ENCODE measurements around the gene ST8SIA1.
"Not testable (repeated sequence)": the region's sequence is repeated elsewhere in the genome, so short reads cannot be mapped to it uniquely, and the experiment has no call there.

Gene ST8SIA1, protein sequence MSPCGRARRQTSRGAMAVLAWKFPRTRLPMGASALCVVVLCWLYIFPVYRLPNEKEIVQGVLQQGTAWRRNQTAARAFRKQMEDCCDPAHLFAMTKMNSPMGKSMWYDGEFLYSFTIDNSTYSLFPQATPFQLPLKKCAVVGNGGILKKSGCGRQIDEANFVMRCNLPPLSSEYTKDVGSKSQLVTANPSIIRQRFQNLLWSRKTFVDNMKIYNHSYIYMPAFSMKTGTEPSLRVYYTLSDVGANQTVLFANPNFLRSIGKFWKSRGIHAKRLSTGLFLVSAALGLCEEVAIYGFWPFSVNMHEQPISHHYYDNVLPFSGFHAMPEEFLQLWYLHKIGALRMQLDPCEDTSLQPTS

DNA sequence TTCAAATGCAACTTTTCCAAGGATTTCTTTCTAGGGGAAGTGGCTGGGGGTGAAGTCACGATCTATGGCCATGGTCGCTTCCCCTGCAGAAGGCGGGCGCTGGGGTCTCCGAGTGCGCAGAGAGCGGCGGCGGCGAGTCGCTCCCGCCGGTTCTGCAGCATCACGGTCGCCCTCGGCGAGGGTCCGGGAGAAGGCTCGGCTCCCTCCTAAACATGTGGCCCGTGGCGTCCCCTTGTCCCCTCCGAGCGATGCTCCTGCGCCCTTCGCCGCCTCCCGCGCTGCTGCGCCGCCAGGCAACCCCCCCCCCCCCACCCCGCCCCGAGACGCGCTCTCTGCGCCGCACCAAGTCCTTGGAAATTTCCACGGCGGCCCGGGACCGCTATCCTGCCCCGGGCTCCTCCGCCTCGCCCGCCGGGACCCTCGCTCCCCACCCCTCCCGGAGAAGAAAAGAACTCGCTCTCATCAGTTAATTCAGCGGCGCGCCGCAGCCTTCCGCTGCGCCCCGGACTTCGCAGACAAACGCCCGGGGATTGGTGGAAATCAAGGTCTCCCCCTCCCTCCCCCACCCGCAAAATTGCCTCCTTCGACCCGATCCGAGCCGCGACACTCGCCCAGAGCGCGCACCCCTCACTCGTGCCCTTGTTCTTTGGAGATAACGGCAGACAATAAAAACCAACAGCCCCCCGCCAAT is at the start of gene ST8SIA1:
ST8SIA1 (minus strand) TSS at position 298 of the 691 bp plus-strand sequence. CDS start 475 bp downstream, outside the sequence.
- no peaks in the 10 kb centered on the region for H3K36me3 Mint-ChIP-seq (ENCODE audit: low read depth)
- peak within 1 kb of the TSS; percentile 84 for H3K4me3 Mint-ChIP-seq
- peak within 1 kb of the TSS; percentile 20 for H3K27ac Mint-ChIP-seq
- peaks cover 39% of the 10 kb centered on the region for H3K27me3 Mint-ChIP-seq
- no peaks in the 10 kb centered on the region for H3K9me3 Mint-ChIP-seq
- ATAC-seq: no peak
- peak; percentile 41 for DNase-seq
- H3K4me1 Mint-ChIP-seq: peaks cover 23% of the 10 kb centered on the region

DNA sequence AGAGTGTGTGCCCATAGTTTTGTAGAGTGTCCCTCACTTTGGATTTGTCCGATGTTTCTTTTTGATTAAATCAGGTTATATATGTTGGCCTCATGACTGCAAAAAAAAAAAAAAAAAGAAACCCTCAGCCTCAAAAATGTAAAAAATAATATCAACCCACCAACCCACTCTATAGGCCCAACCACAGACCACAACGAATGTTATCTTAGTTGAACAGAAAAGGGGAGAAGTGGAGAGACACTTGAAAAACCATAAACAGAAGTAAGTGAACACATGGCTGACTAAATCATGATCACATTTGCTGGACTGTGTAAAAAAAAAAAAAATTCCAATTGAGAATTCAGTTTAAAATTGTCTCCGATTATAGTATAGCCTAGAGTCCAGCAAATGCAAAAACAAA is 45.5 kb upstream of the ST8SIA1 start:
- H3K4me3 Mint-ChIP-seq: no peak overlapping the region
- peaks cover 2% of the 10 kb centered on the region for H3K4me1 Mint-ChIP-seq
- ATAC-seq: no peak
- no peak overlapping the region for H3K27ac Mint-ChIP-seq
- peaks cover 6% of the 10 kb centered on the region for H3K9me3 Mint-ChIP-seq
- no peak for DNase-seq
- peaks cover 5% of the 10 kb centered on the region for H3K27me3 Mint-ChIP-seq
- peaks cover 2% of the 10 kb centered on the region for H3K36me3 Mint-ChIP-seq (ENCODE audit: low read depth)

DNA sequence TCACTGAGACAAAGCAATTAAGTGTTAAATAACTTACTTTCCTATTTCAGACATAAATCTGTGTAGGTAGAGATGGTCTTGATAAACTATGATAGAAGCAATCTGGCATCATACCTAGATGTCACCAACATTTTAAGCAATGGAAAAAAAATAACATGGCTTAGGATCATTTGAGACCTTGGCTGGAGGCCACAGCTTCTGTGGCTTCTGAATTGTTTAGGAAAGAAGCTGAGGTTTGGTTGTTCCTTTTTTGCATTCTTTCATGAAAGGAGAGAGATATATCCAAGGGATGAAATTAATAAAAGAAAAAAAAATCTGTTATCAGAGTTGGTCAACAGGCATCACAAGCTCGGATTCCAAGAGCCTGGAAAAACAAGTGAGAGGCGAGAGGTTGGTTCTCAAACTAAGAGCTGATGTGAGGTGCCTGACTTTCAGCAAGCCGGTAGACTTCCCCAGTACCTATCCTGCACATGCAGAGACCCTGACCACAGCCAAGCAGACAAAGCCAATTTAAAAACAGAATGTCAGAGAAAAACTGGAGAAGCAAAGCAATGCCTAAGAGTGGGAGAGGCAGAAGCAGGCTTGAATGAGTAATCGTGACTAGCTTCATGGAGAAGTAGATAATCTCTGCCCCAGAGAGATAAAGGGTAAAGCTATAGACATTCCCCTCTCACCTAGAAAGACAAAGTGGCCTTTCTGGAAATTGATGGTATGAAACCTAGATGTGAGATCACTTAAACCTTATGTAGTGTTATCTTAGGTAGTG is 43.4 kb upstream of the ST8SIA1 start:
- Mint-ChIP-seq H3K27ac (no peak overlapping the region), H3K4me3 (no peak overlapping the region), H3K9me3 (peaks cover 6% of the 10 kb centered on the region), H3K36me3 (ENCODE audit: low read depth) (peaks cover 2% of the 10 kb centered on the region), H3K4me1 (peaks cover 5% of the 10 kb centered on the region), H3K27me3 (no peaks in the 10 kb centered on the region)
- ATAC-seq: no peak
- no peak for DNase-seq

DNA sequence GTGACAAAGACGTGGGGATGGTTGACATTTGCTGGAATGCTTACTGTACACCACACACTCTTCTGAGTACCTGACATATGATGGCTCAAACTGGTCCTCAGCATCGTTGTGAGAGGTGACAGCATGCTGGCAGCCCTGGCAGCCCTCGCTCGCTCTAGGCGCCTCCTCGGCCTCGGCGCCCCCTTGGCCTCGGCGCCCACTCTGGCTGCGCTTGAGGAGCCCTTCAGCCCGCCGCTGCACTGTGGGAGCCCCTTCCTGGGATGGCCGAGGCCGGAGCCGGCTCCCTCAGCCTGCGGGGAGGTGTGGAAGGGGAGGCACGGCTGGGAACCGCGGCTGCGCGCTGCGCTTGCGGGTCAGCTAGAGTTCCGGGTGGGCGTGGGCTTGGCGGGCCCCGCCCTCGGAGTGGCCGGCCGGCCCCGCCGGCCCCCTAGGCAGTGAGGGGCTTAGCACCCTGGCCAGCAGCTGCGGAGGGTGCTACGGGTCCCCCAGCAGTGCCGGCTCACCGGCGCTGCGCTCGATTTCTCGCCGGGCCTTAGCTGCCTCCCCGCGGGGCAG is 42.2 kb upstream of the ST8SIA1 start:
- H3K4me3 Mint-ChIP-seq; H3K36me3 Mint-ChIP-seq (ENCODE audit: low read depth); H3K4me1 Mint-ChIP-seq; H3K27ac Mint-ChIP-seq; DNase-seq; H3K27me3 Mint-ChIP-seq; ATAC-seq; H3K9me3 Mint-ChIP-seq: not testable (repeated sequence)

DNA sequence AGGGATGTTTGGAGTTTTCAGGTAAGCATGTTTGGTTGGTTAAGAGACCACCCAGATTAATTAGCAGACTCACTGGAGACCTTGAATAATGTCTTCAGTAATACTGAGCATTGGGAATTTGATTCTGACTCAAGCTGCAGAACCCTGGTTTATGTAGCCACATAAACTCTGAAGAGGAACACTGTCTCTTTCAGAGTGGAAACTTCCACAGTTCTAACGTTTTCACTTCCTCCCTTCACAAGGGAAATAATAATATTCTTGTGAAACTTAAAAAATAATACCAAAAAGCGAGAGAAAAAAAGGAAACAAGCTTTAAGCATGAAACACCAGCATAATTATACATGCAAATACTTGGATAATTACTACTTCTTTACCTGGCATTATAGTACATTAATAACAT is 40.0 kb upstream of the ST8SIA1 start:
- DNase-seq (no peak), ATAC-seq (no peak)
- Mint-ChIP-seq H3K27me3 (no peaks in the 10 kb centered on the region), H3K27ac (no peak overlapping the region), H3K4me1 (peaks cover 4% of the 10 kb centered on the region), H3K36me3 (ENCODE audit: low read depth) (no peaks in the 10 kb centered on the region), H3K4me3 (no peak overlapping the region), H3K9me3 (no peaks in the 10 kb centered on the region)

DNA sequence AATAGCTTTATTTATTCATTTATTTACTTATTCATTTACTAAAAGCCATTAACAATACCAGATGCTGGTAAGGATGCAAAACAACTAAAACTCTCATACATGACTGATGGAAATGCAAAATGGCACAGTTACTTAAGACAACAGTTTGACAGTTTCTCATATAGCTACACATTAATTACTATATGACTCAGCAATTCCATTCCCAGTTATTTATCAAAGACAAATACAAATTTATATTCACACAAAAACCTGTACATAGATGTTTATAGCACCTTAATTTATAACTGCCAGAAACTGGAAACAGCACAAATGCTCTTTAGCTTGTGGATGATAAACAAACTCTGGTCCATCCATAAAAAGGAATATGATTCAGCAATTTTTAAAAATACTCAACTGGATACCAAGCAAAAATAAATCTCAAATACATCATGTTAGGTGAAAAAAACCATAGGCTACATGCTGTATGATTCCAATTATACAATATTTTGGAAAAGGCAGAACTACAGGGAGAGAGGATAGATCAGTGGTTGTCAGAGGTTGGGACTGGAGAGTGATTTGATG is 37.9 kb upstream of the ST8SIA1 start:
- DNase-seq (no peak), ATAC-seq (no peak)
- Mint-ChIP-seq H3K9me3 (no peaks in the 10 kb centered on the region), H3K4me3 (no peak overlapping the region), H3K27me3 (no peaks in the 10 kb centered on the region), H3K27ac (no peak overlapping the region), H3K36me3 (ENCODE audit: low read depth) (no peaks in the 10 kb centered on the region), H3K4me1 (peaks cover 4% of the 10 kb centered on the region)

DNA sequence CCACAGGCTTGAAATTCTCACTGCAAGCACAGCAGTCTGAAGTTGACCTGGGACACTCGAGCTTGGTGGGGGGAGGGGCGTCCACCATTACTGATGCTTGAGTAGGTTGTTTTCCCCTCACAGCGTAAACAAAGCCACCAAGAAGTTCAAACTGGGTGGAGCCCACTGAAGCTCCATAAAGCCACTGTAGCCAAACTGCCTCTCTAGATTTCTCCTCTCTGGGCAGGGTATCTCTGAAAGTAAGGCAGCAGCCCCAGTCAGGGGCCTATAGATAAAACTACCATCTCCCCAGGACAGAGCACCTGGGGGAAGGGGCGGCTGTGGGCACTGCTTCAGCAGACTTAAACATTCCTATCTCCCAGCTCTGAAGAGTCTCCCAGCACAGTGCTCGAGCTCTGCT is 31.7 kb upstream of the ST8SIA1 start:
- no peaks in the 10 kb centered on the region for H3K27me3 Mint-ChIP-seq
- H3K4me3 Mint-ChIP-seq: no peak overlapping the region
- DNase-seq (no peak), ATAC-seq (no peak)
- H3K36me3 Mint-ChIP-seq (ENCODE audit: low read depth): no peaks in the 10 kb centered on the region
- no peaks in the 10 kb centered on the region for H3K9me3 Mint-ChIP-seq
- H3K4me1 Mint-ChIP-seq: no peaks in the 10 kb centered on the region
- no peak overlapping the region for H3K27ac Mint-ChIP-seq

DNA sequence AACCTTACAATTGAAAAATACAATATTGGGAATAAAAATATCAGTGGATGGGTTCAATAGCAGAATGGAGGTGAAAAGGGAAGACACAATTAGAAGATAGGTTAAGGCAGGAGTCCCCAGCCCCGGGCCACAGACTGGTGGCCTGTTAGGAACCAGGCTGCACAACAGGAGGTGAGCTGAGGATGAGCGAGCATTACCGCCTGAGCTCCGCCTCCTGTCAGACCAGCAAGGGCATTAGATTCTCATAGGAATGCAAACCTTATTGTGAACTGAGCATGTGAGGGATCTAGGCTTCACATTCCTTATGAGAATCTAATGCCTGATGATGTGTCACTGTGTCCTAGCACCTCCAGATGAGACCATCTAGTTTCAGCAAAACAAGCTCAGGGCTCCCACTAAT is 27.3 kb upstream of the ST8SIA1 start:
- H3K9me3 Mint-ChIP-seq: no peaks in the 10 kb centered on the region
- H3K4me3 Mint-ChIP-seq: no peak overlapping the region
- no peak for ATAC-seq
- no peak for DNase-seq
- H3K36me3 Mint-ChIP-seq (ENCODE audit: low read depth): no peaks in the 10 kb centered on the region
- no peak overlapping the region for H3K27ac Mint-ChIP-seq
- H3K4me1 Mint-ChIP-seq: no peaks in the 10 kb centered on the region
- peaks cover 3% of the 10 kb centered on the region for H3K27me3 Mint-ChIP-seq

DNA sequence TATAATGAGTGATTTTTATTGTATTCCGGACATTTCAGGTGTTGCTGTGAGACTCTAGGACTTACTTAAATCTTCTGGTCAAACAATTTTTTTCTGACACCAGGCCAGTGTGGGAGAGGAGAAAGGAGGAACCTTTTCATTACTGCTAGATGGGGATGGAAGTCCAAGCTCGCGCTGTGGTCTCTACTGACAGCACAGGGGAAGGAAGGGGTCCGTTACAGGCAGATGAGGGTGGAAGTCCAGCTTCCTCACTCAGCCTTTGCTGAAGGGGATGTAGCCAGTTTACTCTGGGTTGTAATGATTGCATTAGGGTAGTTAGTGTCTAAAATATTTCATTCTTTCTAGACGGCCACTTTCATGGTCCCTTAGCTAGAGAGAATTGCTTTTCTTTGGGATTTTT is 26.3 kb upstream of the ST8SIA1 start:
- H3K36me3 Mint-ChIP-seq (ENCODE audit: low read depth): no peaks in the 10 kb centered on the region
- H3K4me3 Mint-ChIP-seq: no peak overlapping the region
- H3K4me1 Mint-ChIP-seq: no peaks in the 10 kb centered on the region
- DNase-seq: no peak
- no peak for ATAC-seq
- H3K9me3 Mint-ChIP-seq: no peaks in the 10 kb centered on the region
- H3K27ac Mint-ChIP-seq: no peak overlapping the region
- H3K27me3 Mint-ChIP-seq: peaks cover 3% of the 10 kb centered on the region

DNA sequence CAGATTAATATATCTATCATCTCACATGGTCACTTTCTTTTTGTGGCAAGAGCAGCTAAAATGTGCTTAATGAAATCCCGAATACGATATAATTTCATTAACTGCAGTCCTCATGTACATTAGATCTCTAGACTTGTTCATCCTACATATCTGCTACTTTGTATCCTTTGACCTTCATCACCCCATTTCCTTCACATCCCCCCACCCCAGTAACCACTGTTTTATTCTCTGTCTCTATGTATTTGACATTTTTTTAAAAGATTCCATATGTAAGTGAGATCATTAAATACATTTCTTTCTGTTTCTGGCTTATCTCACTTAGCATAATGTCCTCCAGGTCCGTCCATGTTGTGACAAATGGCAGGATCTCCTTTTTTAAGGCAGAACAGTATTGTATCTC is 23.0 kb upstream of the ST8SIA1 start:
- H3K4me3 Mint-ChIP-seq: no peak overlapping the region
- no peak for DNase-seq
- no peak for ATAC-seq
- peaks cover 3% of the 10 kb centered on the region for H3K27me3 Mint-ChIP-seq
- no peaks in the 10 kb centered on the region for H3K4me1 Mint-ChIP-seq
- no peaks in the 10 kb centered on the region for H3K36me3 Mint-ChIP-seq (ENCODE audit: low read depth)
- no peaks in the 10 kb centered on the region for H3K9me3 Mint-ChIP-seq
- H3K27ac Mint-ChIP-seq: no peak overlapping the region

DNA sequence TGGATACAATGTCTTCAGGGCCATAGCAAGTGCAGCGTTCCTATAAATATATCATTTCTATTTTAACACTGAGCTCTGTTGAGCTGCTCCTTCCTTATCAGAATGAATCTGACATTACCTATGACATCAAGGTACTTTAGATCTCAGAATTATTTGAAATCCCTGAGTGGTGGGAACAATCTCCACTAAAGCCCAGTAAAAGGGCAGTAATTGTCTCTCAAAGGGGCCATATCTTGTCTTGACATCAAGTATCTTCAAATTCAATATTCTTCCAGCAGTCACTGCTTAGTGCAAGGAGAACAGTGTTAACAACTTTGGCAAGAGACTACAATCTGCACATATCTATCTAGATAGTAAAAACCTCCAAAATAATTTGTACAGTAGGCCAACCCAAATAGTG is 21.7 kb upstream of the ST8SIA1 start:
- Mint-ChIP-seq H3K27me3 (peaks cover 3% of the 10 kb centered on the region), H3K4me3 (no peak overlapping the region), H3K4me1 (no peaks in the 10 kb centered on the region), H3K9me3 (no peaks in the 10 kb centered on the region), H3K27ac (no peak overlapping the region), H3K36me3 (ENCODE audit: low read depth) (no peaks in the 10 kb centered on the region)
- ATAC-seq (no peak), DNase-seq (no peak)

DNA sequence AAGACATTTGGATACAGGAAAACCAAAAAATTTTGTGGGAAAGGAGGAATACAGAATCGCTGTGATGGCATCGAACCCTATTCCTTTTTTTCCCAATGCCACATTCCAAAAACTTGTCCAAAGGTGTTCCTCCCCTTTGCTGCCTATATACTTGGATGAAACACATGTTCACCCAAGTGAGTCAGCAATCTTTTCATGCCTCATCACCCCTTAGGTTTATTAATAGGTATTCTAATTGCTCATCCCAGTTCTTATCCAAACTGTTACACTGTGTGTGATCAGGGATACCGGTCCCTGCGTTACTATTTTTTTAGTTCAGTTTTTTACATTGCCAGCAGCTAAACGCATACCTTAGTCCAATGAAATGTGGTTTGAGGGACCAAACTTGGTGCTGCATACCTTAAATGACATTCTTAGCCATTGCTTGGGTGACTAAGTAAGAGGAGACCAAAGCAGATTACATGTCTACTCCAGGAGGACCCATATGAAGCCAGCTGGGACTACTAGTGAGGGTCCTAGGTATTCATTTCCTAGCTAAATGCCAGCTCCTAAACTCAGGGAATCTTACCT is 20.6 kb upstream of the ST8SIA1 start:
- Mint-ChIP-seq H3K27ac (no peak overlapping the region), H3K36me3 (ENCODE audit: low read depth) (no peaks in the 10 kb centered on the region), H3K9me3 (no peaks in the 10 kb centered on the region), H3K27me3 (peaks cover 2% of the 10 kb centered on the region), H3K4me3 (no peak overlapping the region), H3K4me1 (no peaks in the 10 kb centered on the region)
- ATAC-seq (no peak), DNase-seq (no peak)

DNA sequence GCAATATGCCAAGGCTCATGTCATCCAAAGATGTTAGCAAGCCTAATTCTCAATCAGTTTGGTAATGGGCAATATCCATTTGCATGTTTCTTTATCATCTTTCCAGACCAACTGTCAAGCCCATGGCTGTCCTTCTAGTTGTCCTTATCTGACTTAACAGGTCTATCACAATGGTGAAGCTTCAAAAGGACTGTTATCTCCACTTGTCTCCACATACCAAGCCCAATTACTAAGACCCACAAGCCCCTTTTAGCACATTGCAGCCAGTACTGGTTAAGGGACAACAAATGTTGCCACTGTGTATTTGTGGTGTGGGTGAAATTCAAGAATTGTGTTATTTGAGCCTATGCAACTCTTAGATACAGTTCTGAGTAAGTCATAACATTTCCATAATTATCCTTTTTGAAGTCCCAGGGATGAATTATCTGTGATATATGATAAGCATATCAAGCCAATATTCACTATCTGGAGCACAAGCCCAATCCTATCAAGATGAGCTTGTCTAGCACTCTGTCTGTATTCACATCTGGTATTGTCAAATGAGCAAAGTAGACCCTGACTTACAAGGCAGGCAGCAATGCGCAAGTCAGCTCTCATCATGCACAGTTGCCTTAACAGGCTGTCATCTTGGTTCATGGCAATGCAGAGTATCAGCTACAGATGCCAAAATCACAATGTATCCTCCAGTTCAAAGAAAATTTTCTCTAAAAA is 19.3 kb upstream of the ST8SIA1 start:
- H3K36me3 Mint-ChIP-seq (ENCODE audit: low read depth): no peaks in the 10 kb centered on the region
- H3K27ac Mint-ChIP-seq: no peak overlapping the region
- DNase-seq: no peak
- no peak for ATAC-seq
- peaks cover 2% of the 10 kb centered on the region for H3K9me3 Mint-ChIP-seq
- no peaks in the 10 kb centered on the region for H3K4me1 Mint-ChIP-seq
- no peaks in the 10 kb centered on the region for H3K27me3 Mint-ChIP-seq
- H3K4me3 Mint-ChIP-seq: no peak overlapping the region

DNA sequence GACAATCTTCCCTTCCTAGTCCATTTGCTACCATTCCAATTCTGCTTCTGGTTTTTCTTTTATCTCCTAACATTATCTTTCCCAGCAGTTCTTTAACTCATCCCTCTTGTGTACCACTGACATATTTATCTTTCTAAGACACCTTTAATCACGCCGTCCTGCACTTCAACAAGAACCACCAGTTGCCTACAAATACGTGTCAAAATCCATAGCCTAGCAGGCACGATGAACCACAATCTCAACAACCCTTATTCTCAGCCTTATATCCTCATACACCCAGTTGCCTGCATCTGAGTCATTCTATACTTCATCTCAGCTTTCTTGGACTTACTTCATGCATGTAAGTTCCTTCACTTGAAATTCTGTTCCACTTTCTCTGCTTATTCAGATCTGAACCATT is 16.4 kb upstream of the ST8SIA1 start:
- Mint-ChIP-seq H3K9me3 (peaks cover 10% of the 10 kb centered on the region), H3K27ac (no peak overlapping the region)
- no peak for ATAC-seq

More for the DNA sequence above, 16.4 kb upstream of the ST8SIA1 start:
- no peak for DNase-seq
- Mint-ChIP-seq H3K4me1 (no peaks in the 10 kb centered on the region), H3K4me3 (no peak overlapping the region), H3K27me3 (no peaks in the 10 kb centered on the region), H3K36me3 (ENCODE audit: low read depth) (no peaks in the 10 kb centered on the region)

Measured in activated naive CD8-positive, alpha-beta T cell treated with anti-CD3 and anti-CD28 coated beads, Interleukin-2, amount 50 U/mL, for 24 hours (primary cell).